Measurements from ENCODE around the gene STAU1. TPM values are rescaled to one million over a fixed set of nuclear protein-coding genes. Genes with fewer than 3 reads are reported as not detected.

Gene STAU1
- polyA plus RNA-seq, 1 donor (not counting 4 experiments of a cell fraction or from before 2014, with no cell fraction given), result 55.3 TPM

GRCh38 chr20:49187330-49187850 lies 744 bp downstream of the STAU1 start:
- dilution Hi-C loops (cut with MboI; ENCODE audit: extremely low pct_ligation_motif_present, low sequenced_read_pairs), result no loop called here
- Histone ChIP-seq H3K79me2 (ENCODE audit: control insufficient read depth, insufficient read depth, low read length) (peaks cover 53% of the 10 kb centered on the region), H3K9ac (ENCODE audit: control insufficient read depth, extremely low read depth, insufficient read depth, low read length) (peak overlapping the region; percentile 71), H3K9me3 (ENCODE audit: control insufficient read depth, low read depth, low read length) (no peaks in the 10 kb centered on the region), H3K4me1 (ENCODE audit: control insufficient read depth, extremely low read depth, insufficient read depth, low read length) (peaks cover 7% of the 10 kb centered on the region), H3K27me3 (ENCODE audit: control insufficient read depth, extremely low read depth, insufficient read depth, low read length) (no peaks in the 10 kb centered on the region), H3K4me3 (ENCODE audit: control insufficient read depth in 2 of 3, extremely low read depth in 1 of 3, insufficient read depth in 2 of 3, low read depth in 1 of 3, low read length in 3 of 3) (peak overlapping the region; percentile 60 to 87 (median 85)), H3K36me3 (ENCODE audit: control insufficient read depth in 2 of 2, extremely low read depth in 1 of 2, insufficient read depth in 2 of 2, low read length in 2 of 2) (peaks cover 0 to 5% of the 10 kb centered on the region in 2 experiments), H3K4me2 (ENCODE audit: control insufficient read depth, extremely low read depth, insufficient read depth, low read depth, low read length) (peak overlapping the region; percentile 96), H4K20me1 (ENCODE audit: control insufficient read depth, extremely low read depth, insufficient read depth, low read length) (peaks cover 2% of the 10 kb centered on the region), H2AFZ (ENCODE audit: control insufficient read depth, low read length) (no peak overlapping the region), H3K9me1 (ENCODE audit: control insufficient read depth, extremely low read depth, insufficient read depth, low read length) (no peaks in the 10 kb centered on the region), H3K27ac (ENCODE audit: control insufficient read depth, insufficient read depth, low read length) (peak overlapping the region; percentile 45)
- DNase-seq (ENCODE audit: low read depth, low spot score), result no peak
- FAIRE-seq, result no peak
- TF ChIP-seq EZH2 (IDR thresholded peaks at IDR 0.05; ENCODE audit: low read length) (no peak), CTCF (optimal IDR thresholded peaks at IDR 0.05 in 1 of 3, IDR thresholded peaks at IDR 0.05 in 1 of 3, conservative IDR thresholded peaks at IDR 0.05 in 1 of 3; ENCODE audit: extremely low read depth in 1 of 3, insufficient read depth in 2 of 3, low read length in 3 of 3) (no peak)

GRCh38 chr20:49186535-49187329 lies 1.4 kb downstream of the STAU1 start:
- no peak for DNase-seq (ENCODE audit: low read depth, low spot score)
- peak overlapping the region; percentile 71 for H3K9ac ChIP-seq (ENCODE audit: control insufficient read depth, extremely low read depth, insufficient read depth, low read length)
- dilution Hi-C loops (cut with MboI; ENCODE audit: extremely low pct_ligation_motif_present, low sequenced_read_pairs), result no loop called here
- TF ChIP-seq CTCF (optimal IDR thresholded peaks at IDR 0.05 in 1 of 3, IDR thresholded peaks at IDR 0.05 in 1 of 3, conservative IDR thresholded peaks at IDR 0.05 in 1 of 3; ENCODE audit: extremely low read depth in 1 of 3, insufficient read depth in 2 of 3, low read length in 3 of 3) (no peak), EZH2 (IDR thresholded peaks at IDR 0.05; ENCODE audit: low read length) (no peak)
- peaks cover 0 to 5% of the 10 kb centered on the region in 2 experiments for H3K36me3 ChIP-seq (ENCODE audit: control insufficient read depth in 2 of 2, extremely low read depth in 1 of 2, insufficient read depth in 2 of 2, low read length in 2 of 2)
- no peaks in the 10 kb centered on the region for H3K9me3 ChIP-seq (ENCODE audit: control insufficient read depth, low read depth, low read length)
- H3K27me3 ChIP-seq (ENCODE audit: control insufficient read depth, extremely low read depth, insufficient read depth, low read length), result no peaks in the 10 kb centered on the region
- H4K20me1 ChIP-seq (ENCODE audit: control insufficient read depth, extremely low read depth, insufficient read depth, low read length), result peaks cover 2% of the 10 kb centered on the region
- H3K79me2 ChIP-seq (ENCODE audit: control insufficient read depth, insufficient read depth, low read length), result peaks cover 59% of the 10 kb centered on the region
- no peaks in the 10 kb centered on the region for H3K9me1 ChIP-seq (ENCODE audit: control insufficient read depth, extremely low read depth, insufficient read depth, low read length)
- H3K4me1 ChIP-seq (ENCODE audit: control insufficient read depth, extremely low read depth, insufficient read depth, low read length), result peaks cover 7% of the 10 kb centered on the region
- H3K27ac ChIP-seq (ENCODE audit: control insufficient read depth, insufficient read depth, low read length), result peak overlapping the region; percentile 45
- H3K4me2 ChIP-seq (ENCODE audit: control insufficient read depth, extremely low read depth, insufficient read depth, low read depth, low read length), result peak overlapping the region; percentile 96
- no peak for FAIRE-seq
- H2AFZ ChIP-seq (ENCODE audit: control insufficient read depth, low read length), result peak overlapping the region; percentile 67
- H3K4me3 ChIP-seq (ENCODE audit: control insufficient read depth in 2 of 3, extremely low read depth in 1 of 3, insufficient read depth in 2 of 3, low read depth in 1 of 3, low read length in 3 of 3), result peak overlapping the region; percentile 60 to 87 (median 85)
